Measurements from ENCODE around the gene KHDRBS2.

Gene KHDRBS2

DNA sequence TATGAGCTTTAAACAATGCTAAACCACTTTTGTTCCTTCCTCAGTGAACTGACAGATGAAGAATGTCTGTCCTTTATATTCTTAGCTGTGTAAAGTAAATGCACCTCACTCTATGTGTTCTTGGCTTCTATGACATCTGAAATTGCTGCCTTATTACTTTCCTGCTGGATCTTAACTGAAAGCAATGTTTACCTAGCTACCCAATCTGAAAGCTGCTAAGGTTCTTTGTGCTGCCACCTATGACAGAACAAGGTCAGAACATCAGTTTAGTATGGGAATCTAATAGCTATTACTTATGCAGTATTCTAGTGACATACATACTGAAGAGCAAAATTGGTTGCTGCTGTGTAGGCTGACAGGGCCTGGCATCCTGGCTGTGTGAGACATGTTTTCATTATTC, 444.1 kb downstream of the KHDRBS2 start:
- ChIA-PET CTCF (no interaction called here), POLR2A (ENCODE audit: low non-redundant PET) (no interaction called here)
- DNase-seq (ENCODE audit: low spot score), result no peak
- no peak overlapping the region for H3K27ac ChIP-seq
- TF ChIP-seq, protein P1, sequence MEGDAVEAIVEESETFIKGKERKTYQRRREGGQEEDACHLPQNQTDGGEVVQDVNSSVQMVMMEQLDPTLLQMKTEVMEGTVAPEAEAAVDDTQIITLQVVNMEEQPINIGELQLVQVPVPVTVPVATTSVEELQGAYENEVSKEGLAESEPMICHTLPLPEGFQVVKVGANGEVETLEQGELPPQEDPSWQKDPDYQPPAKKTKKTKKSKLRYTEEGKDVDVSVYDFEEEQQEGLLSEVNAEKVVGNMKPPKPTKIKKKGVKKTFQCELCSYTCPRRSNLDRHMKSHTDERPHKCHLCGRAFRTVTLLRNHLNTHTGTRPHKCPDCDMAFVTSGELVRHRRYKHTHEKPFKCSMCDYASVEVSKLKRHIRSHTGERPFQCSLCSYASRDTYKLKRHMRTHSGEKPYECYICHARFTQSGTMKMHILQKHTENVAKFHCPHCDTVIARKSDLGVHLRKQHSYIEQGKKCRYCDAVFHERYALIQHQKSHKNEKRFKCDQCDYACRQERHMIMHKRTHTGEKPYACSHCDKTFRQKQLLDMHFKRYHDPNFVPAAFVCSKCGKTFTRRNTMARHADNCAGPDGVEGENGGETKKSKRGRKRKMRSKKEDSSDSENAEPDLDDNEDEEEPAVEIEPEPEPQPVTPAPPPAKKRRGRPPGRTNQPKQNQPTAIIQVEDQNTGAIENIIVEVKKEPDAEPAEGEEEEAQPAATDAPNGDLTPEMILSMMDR (conservative IDR thresholded peaks at IDR 0.05; ENCODE audit: low read depth), result no peak

- TF ChIP-seq, protein P1 (conservative IDR thresholded peaks at IDR 0.05; ENCODE audit: low read depth), result no peak
- no peak for DNase-seq (ENCODE audit: low spot score)
- ChIA-PET CTCF (no interaction called here), POLR2A (ENCODE audit: low non-redundant PET) (no interaction called here)
- H3K27ac ChIP-seq, result no peak overlapping the region
Measured at GRCh38 chr6:61835237-61835636, 450.8 kb downstream of the KHDRBS2 start.

GRCh38 chr6:61833176-61833755, 452.8 kb downstream of the KHDRBS2 start:
- H3K27ac ChIP-seq, result no peak overlapping the region
- POLR2A ChIA-PET (ENCODE audit: low non-redundant PET), result no interaction called here
- TF ChIP-seq, protein P1 (conservative IDR thresholded peaks at IDR 0.05; ENCODE audit: low read depth), result no peak
- CTCF ChIA-PET, result no interaction called here
- DNase-seq (ENCODE audit: low spot score), result no peak

DNA sequence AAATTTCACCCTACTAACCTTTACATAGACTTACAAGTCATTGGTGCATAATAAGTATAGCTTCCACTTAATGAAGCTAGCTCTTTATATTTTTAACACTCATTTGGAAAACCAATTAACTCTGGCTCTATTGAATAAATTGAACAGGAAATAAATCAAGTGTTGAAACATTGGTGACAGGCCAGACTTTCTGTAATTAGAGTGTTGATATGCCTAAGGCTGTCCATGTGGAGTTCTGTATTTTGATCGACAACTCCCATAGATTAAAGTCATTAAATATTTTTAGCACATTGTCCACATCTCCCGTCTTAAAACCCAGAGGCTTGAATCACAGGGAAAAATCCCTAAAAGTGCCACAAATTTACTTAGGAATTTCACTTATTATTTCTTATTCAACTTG, 468.3 kb downstream of the KHDRBS2 start:
- POLR2A ChIA-PET (ENCODE audit: low non-redundant PET), result no interaction called here
- H3K27ac ChIP-seq, result no peak overlapping the region
- DNase-seq (ENCODE audit: low spot score), result no peak
- TF ChIP-seq, protein P1 (conservative IDR thresholded peaks at IDR 0.05; ENCODE audit: low read depth), result no peak
- CTCF ChIA-PET, result interaction anchor here (0.7 kb wide), 1 partner anchor 8 kb away, joined by 3 read pairs; no protein-coding TSS in a partner anchor

GRCh38 chr6:61810047-61810446, 476.0 kb downstream of the KHDRBS2 start:
- TF ChIP-seq, protein P1 (conservative IDR thresholded peaks at IDR 0.05; ENCODE audit: low read depth), result no peak
- H3K27ac ChIP-seq, result no peak overlapping the region
- ChIA-PET CTCF (no interaction called here), POLR2A (ENCODE audit: low non-redundant PET) (no interaction called here)
- no peak for DNase-seq (ENCODE audit: low spot score)

DNA sequence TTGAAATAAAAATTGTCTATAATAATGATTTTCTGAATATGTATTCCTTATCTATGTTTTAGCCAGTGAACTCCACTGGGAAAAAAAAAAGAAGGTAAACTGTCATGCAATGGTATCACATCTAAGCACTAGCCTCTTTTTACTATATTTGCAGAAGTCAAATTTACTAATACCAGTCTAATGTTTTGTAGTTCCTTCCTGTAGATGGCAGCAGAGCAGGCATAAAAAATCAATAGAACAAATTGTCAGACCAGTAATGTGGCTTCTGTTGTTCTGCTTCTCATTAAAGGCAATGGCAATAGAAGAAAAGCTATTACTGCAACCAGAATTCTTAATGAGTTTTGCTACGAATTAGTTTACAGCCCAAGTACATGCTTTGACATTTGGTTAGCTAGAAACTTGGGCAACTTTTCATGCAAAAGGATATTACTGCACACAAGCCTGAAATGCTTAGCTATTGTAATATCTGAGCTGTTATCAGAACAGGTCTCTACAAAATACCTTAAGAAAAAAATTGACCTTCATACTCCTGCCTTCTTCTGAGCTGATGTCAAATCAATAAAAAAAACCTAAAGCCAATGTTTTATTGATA, 476.9 kb downstream of the KHDRBS2 start:
- ChIA-PET CTCF (interaction anchor here (0.6 to 1.0 kb wide), 7 partner anchors 8 to 1463 kb away, joined by 3 to 4 read pairs (median 3); no protein-coding TSS in a partner anchor), POLR2A (ENCODE audit: low non-redundant PET) (no interaction called here)
- H3K27ac ChIP-seq, result no peak overlapping the region
- peak; percentile 10 for DNase-seq (ENCODE audit: low spot score)
- TF ChIP-seq, protein P1 (conservative IDR thresholded peaks at IDR 0.05; ENCODE audit: low read depth), result peak; percentile 61

Data from RWPE1 (cell line).